ENCODE results near the gene MECR. TPM values are rescaled to one million over a fixed set of nuclear protein-coding genes. Genes with fewer than 3 reads are reported as not detected.
A peak's percentile ranks its signal among the peaks of the same experiment; 100 is the strongest.

The MECR gene
- total and polyA plus RNA-seq, 2 experiments from 2014 or later: 25.7 to 32.3 TPM

DNA sequence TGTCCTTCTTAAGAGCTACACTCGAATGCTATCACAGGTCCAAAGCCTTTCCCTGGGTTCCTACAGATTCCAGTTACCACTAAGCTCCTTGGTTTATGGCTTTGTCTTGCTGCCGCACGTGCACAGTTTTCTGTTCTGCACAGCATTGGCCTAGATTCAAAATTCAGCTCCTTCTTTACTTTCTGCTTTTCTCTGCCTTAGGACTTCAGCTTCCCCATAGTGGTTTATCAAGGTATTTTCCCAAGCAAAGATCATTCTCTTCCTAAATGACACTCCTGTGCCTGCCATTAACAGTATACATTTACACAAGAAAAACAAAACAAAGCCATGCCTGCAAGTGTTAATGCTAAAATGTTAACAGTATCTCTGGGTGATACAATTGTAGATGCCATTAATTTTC lies 47.4 kb upstream of the MECR start (continued):
- TF ChIP-seq JUNB (IDR thresholded peaks at IDR 0.05; ENCODE audit: unreplicated experiment) (no peak), POLR2AphosphoS5 (IDR thresholded peaks at IDR 0.05; ENCODE audit: low read depth) (no peak), NANOG (IDR thresholded peaks at IDR 0.05; ENCODE audit: borderline replicate concordance) (no peak), EZH2 (IDR thresholded peaks at IDR 0.05; ENCODE audit: low read depth, unreplicated experiment) (no peak), ZNF114 (CRISPR knock-in tag; IDR thresholded peaks at IDR 0.05) (no peak)
- TF ChIP-seq, protein P1, sequence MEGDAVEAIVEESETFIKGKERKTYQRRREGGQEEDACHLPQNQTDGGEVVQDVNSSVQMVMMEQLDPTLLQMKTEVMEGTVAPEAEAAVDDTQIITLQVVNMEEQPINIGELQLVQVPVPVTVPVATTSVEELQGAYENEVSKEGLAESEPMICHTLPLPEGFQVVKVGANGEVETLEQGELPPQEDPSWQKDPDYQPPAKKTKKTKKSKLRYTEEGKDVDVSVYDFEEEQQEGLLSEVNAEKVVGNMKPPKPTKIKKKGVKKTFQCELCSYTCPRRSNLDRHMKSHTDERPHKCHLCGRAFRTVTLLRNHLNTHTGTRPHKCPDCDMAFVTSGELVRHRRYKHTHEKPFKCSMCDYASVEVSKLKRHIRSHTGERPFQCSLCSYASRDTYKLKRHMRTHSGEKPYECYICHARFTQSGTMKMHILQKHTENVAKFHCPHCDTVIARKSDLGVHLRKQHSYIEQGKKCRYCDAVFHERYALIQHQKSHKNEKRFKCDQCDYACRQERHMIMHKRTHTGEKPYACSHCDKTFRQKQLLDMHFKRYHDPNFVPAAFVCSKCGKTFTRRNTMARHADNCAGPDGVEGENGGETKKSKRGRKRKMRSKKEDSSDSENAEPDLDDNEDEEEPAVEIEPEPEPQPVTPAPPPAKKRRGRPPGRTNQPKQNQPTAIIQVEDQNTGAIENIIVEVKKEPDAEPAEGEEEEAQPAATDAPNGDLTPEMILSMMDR (conservative IDR thresholded peaks at IDR 0.05; ENCODE audit: low read depth in 2 of 2): no peak

DNA sequence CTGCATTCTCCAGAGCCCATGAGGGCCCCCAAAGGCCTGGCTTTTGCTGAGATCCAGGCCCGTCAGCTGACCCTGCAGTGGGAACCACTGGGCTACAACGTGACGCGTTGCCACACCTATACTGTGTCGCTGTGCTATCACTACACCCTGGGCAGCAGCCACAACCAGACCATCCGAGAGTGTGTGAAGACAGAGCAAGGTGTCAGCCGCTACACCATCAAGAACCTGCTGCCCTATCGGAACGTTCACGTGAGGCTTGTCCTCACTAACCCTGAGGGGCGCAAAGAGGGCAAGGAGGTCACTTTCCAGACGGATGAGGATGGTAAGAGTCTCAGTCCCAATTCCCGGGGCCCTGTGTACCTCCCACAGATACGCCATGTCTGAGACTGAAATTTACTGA lies 44.7 kb upstream of the MECR start:
- H3K79me2 ChIP-seq (replicated peaks; ENCODE audit: insufficient read depth): no peaks in the 10 kb centered on the region
- H3F3A ChIP-seq (replicated peaks; ENCODE audit: low read depth): no peaks in the 10 kb centered on the region
- no peak overlapping the region for H3K4me2 ChIP-seq
- Mint-ChIP-seq H3K27ac (no peak overlapping the region), H3K36me3 (ENCODE audit: low read depth) (peaks cover 19% of the 10 kb centered on the region), H3K9me3 (no peaks in the 10 kb centered on the region), H3K4me3 (no peak overlapping the region), H3K27me3 (ENCODE audit: insufficient read depth, low read depth, poor library complexity) (peaks cover 9% of the 10 kb centered on the region), H3K4me1 (peaks cover 30% of the 10 kb centered on the region)
- H3K36me3 ChIP-seq (ENCODE audit: insufficient read depth): 0 out of 2 replicates have a peak, but pooled peaks cover 9% of the 10 kb centered on the region
- H3K27ac ChIP-seq (ENCODE audit: low read depth): 0 out of 2 replicates have a peak overlapping the region, but pooled peaks have one; percentile 45
- H2AFZ ChIP-seq: no peak overlapping the region
- H3K27me3 ChIP-seq (ENCODE audit: insufficient read depth): no peaks in the 10 kb centered on the region
- no peak overlapping the region for H3K4me3 ChIP-seq
- ATAC-seq (no peak), DNase-seq (ENCODE audit: low spot score) (no peak)
- no peaks in the 10 kb centered on the region for H3K9me2 ChIP-seq (ENCODE audit: insufficient read depth)
- no peaks in the 10 kb centered on the region for H4K20me1 ChIP-seq (replicated peaks; ENCODE audit: insufficient read depth)
- H3K4me1 ChIP-seq (ENCODE audit: insufficient read depth): peaks cover 21% of the 10 kb centered on the region
- TF ChIP-seq, protein P1 (conservative IDR thresholded peaks at IDR 0.05; ENCODE audit: low read depth in 2 of 2): no peak
- no peak for TF ChIP-seq STAT1 (IDR thresholded peaks at IDR 0.05; ENCODE audit: unreplicated experiment)
- TF ChIP-seq, protein P2, sequence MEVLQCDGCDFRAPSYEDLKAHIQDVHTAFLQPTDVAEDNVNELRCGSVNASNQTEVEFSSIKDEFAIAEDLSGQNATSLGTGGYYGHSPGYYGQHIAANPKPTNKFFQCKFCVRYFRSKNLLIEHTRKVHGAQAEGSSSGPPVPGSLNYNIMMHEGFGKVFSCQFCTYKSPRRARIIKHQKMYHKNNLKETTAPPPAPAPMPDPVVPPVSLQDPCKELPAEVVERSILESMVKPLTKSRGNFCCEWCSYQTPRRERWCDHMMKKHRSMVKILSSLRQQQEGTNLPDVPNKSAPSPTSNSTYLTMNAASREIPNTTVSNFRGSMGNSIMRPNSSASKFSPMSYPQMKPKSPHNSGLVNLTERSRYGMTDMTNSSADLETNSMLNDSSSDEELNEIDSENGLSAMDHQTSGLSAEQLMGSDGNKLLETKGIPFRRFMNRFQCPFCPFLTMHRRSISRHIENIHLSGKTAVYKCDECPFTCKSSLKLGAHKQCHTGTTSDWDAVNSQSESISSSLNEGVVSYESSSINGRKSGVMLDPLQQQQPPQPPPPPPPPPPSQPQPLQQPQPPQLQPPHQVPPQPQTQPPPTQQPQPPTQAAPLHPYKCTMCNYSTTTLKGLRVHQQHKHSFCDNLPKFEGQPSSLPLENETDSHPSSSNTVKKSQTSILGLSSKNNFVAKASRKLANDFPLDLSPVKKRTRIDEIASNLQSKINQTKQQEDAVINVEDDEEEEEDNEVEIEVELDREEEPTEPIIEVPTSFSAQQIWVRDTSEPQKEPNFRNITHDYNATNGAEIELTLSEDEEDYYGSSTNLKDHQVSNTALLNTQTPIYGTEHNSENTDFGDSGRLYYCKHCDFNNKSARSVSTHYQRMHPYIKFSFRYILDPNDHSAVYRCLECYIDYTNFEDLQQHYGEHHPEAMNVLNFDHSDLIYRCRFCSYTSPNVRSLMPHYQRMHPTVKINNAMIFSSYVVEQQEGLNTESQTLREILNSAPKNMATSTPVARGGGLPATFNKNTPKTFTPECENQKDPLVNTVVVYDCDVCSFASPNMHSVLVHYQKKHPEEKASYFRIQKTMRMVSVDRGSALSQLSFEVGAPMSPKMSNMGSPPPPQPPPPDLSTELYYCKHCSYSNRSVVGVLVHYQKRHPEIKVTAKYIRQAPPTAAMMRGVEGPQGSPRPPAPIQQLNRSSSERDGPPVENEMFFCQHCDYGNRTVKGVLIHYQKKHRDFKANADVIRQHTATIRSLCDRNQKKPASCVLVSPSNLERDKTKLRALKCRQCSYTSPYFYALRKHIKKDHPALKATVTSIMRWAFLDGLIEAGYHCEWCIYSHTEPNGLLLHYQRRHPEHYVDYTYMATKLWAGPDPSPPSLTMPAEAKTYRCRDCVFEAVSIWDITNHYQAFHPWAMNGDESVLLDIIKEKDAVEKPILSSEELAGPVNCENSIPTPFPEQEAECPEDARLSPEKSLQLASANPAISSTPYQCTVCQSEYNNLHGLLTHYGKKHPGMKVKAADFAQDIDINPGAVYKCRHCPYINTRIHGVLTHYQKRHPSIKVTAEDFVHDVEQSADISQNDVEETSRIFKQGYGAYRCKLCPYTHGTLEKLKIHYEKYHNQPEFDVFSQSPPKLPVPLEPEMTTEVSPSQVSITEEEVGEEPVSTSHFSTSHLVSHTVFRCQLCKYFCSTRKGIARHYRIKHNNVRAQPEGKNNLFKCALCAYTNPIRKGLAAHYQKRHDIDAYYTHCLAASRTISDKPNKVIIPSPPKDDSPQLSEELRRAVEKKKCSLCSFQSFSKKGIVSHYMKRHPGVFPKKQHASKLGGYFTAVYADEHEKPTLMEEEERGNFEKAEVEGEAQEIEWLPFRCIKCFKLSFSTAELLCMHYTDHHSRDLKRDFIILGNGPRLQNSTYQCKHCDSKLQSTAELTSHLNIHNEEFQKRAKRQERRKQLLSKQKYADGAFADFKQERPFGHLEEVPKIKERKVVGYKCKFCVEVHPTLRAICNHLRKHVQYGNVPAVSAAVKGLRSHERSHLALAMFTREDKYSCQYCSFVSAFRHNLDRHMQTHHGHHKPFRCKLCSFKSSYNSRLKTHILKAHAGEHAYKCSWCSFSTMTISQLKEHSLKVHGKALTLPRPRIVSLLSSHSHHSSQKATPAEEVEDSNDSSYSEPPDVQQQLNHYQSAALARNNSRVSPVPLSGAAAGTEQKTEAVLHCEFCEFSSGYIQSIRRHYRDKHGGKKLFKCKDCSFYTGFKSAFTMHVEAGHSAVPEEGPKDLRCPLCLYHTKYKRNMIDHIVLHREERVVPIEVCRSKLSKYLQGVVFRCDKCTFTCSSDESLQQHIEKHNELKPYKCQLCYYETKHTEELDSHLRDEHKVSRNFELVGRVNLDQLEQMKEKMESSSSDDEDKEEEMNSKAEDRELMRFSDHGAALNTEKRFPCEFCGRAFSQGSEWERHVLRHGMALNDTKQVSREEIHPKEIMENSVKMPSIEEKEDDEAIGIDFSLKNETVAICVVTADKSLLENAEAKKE (CRISPR knock-in tag; IDR thresholded peaks at IDR 0.05): no peak
- TF ChIP-seq, protein P3, sequence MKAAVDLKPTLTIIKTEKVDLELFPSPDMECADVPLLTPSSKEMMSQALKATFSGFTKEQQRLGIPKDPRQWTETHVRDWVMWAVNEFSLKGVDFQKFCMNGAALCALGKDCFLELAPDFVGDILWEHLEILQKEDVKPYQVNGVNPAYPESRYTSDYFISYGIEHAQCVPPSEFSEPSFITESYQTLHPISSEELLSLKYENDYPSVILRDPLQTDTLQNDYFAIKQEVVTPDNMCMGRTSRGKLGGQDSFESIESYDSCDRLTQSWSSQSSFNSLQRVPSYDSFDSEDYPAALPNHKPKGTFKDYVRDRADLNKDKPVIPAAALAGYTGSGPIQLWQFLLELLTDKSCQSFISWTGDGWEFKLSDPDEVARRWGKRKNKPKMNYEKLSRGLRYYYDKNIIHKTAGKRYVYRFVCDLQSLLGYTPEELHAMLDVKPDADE (IDR thresholded peaks at IDR 0.05): no peak
- no peak for TF ChIP-seq NANOG (IDR thresholded peaks at IDR 0.05; ENCODE audit: borderline replicate concordance)
- no peak for TF ChIP-seq REST (IDR thresholded peaks at IDR 0.05; ENCODE audit: unreplicated experiment)
- TF ChIP-seq EZH2 (IDR thresholded peaks at IDR 0.05; ENCODE audit: low read depth, unreplicated experiment): no peak
